Activated CD4-positive, alpha-beta T cell treated with anti-CD3 and anti-CD28 coated beads, Interleukin-2, amount 50 U/mL, for 4 hours (primary cell): Measurements from ENCODE around the gene UBE2J1.

ENCODE experiments used
- DNase-seq, 2 experiments: peaks; one replicate each; pipeline ENCODE4 v3.0.0-alpha.2; 2020

UBE2J1 gene

DNA sequence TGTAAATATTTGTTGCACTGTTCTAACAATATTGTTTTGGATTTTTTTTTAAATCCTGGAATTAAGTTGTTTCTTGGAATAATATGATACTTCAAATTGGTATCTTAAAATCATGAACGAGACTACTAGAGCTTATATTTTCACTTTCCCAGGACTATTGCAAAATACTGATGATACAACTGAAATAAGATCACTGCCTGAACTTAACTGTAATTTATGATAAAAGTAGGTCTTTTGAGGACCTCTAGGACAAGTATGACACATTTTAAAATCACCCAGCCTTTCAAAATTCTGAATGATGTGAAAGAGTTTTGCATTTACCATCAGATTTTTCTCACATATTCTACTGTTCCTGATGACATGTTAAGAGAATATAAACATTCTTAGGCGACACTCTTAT is 8.6 kb upstream of the UBE2J1 start:
- DNase-seq: no peak

DNA sequence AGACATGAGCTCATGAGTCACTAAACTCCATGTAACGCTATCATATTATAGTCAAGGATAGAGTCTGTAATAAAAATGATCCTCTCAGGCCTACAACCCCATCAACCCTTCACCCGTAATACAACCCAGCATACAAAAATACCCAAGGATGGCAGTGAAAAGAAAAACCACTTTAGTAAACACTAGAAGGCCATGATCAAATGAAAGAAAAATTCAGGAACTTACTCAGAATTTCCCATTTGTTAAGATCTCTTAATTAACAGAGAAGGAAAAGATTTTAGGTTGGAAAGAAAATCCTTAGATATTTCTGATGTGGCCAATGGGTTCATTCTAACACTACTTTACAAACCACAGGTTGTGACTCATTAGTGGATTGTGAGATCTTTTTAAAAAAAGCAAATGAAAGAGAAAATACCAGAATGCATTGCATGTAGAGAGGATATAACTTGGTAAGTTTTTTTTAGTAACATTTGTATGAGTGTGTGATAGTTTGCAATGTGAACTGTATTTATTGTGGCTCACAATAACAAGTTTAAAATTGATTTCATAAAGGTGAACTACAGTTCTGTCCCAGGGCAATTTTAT is 8.0 kb upstream of the UBE2J1 start:
- DNase-seq: no peak

DNA sequence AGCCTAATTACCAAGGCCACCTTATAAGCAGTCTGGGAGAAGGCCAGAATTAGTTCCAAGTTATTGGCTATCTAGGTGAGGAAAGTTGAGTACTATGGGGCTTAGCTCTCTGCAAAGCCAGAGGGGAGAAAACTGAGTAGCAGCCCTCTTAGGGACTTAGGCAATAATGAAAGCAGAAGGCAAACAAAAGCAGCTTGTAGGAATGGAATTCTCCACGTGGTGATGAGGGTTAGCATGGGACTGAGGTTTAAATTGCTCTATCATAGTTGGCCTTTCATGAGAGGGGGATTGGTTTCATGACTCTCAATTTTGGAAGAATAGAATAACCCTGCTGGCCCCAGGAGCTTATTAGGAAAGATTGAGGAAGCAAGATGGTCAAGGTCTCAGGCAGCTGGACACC is 7.0 kb upstream of the UBE2J1 start:
- no peak for DNase-seq

DNA sequence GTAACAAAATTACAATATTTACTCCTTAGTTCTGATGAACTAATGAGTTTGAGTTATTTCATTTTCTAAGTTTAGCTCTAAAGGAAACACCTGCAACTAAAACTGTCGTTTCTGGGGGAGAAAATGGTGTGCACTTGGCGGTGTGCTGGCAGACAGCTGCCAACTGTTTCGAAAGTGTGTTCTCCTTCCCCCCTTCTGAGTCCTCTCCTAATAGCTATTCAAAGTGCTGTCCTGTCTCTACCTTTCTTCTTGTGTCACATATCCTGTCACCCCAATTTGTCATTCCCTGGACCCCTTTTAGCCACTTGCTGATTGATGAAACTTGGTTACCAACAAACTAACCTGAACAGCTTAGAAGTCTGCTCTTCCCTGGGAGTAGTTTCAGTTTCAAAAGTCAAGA is 4.9 kb upstream of the UBE2J1 start:
- no peak for DNase-seq

DNA sequence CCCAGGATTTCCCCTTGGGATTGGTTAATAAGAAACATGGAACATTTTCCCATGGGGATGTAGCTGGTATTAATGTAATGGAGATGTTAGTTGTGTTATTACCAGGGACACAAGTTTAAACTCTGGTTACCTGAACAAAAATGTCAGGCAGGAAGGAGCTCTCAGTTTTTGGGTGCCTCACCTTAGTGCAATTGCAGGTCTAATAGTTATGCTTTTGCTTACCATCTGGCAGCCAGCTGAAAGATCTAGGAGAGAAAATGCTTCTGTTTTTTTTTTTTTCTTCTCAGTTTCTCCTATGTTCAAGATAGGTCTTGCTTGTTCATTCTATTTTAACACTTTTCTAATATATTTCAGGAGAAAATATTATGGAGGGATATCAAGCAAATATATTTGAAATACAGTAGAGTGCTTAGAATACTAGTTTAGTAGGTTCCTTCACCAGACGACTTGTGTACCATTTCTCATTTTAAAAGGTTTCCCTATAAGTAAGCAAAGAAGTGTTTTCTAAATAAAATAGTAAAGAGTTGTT is 4.2 kb upstream of the UBE2J1 start:
- DNase-seq: no peak

DNA sequence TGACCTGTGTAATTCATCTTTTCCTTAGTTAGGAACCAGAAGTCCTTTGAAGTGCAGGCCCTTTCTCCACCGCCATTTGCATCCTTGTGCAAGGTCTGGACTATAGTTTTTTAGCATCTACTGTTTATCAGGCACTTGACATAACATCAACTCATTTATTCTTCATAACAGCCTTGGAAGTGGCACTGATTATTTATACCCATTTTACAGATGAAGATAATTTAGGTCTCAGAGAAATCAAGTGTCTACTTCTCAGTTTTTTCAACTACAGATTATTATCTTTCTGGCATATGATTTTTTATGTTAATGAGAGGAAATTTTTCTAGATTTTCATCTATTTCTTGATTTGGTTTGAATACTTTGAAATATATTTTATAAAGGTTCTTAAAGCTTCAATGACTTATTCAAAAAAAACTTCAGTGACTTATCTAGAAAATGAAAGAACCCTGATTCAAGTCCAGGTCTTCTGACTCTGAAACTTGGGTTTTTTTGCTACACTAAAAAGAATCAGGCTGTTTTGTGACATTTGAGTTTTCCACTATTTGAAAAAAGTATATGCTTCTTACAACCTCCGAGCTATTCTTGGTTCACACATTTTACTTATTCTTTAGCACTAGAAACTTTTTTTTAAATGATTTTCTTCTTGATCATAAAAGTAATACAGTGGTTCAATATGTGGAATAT is 3.1 kb upstream of the UBE2J1 start:
- DNase-seq: no peak

DNA sequence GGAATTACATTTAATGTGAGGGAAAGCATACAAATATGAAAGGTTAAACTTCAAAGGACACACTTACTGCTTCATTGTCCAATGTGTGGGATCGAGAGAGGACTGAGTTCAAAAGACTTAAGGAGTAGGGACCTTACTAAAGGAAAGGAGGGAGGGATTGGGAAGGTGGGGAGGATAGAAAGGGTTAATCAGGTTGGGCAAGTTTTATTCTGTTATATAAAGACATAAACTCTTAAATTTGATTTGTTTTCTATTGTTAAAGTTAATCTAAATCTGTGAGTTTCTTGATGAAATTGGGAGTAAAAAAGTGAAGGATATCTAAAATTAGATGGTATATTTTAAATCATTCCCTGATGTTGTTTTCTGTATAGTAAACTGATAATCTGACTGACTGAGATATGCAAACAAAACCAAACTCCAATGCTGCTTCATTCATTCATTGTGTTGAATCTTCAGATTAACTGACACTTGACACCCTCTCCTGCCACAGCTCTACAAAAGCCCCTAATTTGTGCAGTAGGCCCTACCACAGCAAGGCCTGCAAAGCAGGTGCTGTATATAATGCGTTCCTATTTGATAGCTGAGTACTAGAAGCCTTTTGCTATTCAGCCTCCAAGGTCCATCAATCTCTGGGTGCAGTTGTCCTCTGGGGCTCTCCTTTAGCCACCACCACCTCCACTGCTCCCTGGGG is 1.3 kb upstream of the UBE2J1 start:
- DNase-seq: no peak

DNA sequence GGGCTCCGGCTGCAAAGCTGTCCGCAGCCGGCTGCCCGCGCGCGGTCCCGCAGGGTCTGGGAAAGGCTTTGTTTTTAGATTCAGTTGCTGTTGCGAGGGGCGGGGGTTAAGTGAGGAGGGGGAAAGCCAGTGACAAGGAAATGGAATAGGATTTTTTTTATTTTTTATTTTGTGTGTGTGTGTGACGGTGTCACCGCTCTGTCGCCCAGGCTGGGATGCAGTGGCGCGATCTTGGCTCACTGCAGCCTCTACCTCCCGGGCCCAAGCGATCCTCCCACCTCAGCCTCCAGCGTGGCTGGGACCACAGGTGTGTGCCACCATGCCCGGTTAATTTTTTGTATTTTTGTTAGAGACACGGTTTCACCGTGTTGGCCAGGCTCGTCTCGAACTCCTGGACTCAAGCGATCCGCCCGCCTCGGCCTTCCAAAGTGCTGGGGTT is 615 bp upstream of the UBE2J1 start:
- no peak for DNase-seq

DNA sequence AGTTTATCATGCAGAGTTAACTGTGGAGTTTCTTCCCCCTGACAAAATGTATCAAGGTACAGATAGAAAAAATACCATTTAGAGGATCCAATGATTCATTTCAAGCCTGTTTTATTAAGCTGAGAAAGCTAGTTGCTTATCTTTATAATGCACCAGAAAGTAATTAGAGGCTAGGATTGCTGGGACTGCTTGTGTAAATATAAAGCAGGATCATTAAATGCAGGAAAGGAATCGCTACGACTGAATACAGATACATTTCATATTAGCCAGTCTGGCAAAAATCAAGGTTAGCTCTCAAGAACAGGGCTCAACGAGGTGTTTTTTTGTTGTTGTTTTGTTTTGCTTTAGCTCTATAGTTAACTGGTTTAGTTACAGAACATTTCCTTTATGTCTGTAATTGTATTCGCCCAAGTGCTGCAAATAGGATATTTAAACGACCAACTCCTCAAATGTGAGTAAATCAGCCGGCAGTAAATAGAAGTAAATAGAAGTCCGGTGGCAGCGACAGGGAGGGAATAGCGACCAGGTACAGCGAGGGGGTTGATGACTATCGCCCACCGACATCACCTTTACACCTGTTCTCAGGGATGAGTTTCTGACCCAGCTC is 748 bp downstream of the UBE2J1 start:
- DNase-seq: no peak

DNA sequence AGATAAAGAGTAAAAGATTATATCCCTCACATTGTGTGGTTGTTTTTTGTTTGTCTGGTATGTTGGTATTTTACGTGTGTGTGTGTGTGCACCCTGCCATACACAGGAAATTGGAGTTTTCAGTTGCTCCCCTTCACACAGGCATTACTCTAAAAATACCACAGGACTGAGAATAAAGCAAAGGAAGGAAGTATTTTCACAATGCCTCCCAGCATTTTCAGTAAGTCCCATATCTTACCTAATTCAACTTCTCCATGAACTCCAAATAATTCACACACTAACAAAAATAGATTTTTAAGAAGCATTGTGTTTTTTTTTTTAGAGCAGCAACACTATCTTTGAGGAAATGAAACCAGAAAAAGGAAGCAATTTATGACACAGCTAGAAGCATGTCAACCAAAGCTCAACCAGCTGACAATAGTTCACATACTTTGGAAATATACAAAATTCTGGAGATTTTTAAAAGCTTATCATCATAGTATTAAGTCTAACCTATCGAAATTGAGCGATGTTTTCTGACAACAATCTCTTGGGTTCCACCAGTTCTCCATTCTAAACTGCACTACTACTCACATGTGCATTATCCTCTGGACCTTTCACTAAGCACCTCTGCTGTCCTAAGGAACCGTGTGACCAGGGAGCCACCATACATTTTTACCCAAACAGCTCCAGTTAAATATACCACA is 2.1 kb downstream of the UBE2J1 start:
- DNase-seq: no peak

DNA sequence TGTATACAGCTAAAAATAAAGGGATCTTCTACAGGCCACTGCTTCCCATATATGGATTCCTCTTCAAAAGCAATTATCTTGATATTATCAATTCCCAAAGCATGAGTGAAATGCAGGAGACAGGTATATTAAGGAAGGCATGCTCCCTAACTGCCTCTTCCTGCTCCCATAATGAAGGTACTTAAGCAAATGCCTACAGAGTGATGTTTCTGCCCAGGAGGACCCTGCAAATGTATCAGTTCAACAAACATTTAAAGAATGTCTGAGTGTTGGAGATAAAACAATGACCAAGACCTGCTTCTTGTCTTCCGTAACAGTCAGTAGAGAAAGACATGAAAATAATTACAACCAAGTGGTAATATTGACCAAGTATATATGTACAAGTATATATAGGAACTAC is 4.2 kb downstream of the UBE2J1 start:
- no peak for DNase-seq

DNA sequence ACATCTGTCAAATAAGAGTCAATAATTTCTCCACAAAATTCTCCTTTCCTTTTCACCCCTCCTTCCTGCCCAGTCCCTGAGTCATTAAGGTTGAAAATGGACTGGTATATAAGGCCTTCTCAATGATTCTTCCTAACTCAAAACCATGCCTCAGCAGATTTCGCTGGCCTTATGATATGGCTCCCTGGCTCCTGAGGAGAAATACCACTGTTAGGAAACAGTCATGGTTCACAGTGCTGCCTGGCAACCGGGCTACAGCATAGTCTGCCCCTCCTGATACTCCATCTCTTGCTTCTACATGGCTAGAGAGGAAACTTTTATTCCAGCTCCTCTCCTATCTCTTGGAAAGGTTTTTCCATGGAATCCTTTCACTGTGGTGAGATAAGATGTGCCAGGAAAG is 4.7 kb downstream of the UBE2J1 start:
- DNase-seq: no peak

DNA sequence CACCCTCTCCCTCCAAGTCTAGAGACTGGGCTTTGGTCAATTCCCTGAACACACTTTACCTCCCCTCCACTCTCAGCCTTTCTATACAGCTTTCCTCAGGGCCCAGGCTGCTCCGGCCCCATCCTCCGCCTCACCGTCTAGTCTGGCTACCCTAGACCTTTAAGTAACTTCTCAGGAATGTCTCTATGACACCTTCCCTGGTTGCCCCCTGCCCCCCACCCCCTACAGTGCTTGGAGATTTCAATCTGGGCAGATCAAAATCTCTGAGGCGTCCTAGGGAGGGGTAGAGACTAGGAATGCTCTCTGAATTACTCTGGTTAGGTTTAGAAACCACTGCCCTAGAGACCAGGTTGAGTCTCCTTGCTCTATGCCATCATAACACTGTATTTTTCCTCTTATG is 6.1 kb downstream of the UBE2J1 start:
- no peak for DNase-seq

DNA sequence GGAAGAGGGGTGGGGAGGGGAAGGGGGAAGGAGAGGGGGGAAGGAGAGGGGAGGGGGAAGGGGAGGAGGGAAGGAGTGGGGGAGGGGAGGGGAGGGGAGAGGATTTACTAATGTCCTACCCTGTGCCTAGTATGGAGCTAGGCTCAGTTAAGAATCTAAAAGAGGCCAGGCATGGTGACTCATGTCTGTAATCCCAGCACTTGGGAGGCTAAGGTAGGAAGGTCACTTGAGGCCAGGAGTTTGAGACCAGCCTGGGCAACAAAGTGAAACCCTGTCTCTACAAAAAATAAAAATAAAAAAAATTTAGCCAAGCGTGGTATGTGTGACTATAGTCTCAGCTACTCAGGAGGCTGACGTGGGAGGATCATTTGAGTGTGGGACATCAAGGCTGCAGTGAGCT is 13.0 kb downstream of the UBE2J1 start:
- DNase-seq: no peak

DNA sequence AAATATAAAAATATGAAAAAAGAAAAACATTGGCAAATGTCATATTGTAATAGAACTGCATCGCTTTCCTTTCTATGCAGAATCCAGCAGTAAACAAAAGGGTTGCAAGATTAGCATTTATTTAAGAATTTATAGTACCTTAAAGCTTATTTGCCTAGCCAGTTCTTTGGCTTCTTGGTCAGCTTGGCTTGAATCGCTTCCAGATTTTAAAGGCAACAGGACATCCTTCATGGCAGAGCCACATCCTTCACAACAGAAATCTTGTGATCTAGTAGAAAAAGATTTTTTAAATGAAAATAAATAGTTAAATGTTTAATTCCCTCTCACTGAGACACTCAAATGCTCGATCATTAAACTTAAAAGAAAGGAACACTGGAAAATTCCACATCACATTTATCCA is 17.4 kb downstream of the UBE2J1 start:
- DNase-seq: no peak

DNA sequence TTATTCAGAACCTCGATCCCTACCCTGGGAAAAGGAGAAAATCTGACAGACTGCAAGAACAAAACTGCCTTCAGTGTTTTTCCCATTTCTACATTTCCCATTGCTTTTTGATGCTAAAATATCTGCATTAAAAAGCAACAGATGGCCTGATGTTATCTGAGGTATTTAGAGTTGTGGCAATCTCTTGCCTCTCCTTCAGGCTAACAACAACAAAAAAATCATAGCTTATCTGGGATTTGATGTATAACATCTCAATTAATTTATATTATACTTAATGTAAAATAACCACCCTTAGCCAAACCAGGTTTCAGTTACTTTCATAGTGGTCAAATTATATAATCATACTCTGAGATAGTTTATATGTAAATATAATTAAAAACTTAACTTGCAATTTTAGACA is 21.6 kb downstream of the UBE2J1 start:
- no peak for DNase-seq

DNA sequence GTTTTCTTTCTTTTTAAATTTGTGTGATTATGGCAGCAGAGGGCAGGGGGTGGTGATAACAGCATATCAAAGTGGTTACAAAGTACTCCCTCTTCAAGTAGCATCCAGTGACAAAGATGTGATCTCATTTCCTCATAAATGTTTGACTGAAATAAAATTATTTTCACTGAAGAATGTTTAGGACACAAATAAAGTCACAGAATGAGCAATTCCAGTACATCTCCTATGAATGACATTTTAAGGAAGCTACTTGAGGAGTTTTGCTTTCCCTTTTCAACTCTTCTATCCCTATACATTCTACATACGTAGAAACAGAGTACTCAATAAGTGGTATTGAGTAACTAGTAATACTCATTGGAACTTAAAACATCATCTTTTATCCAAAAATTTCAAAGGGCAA is 23.5 kb downstream of the UBE2J1 start:
- DNase-seq: no peak

DNA sequence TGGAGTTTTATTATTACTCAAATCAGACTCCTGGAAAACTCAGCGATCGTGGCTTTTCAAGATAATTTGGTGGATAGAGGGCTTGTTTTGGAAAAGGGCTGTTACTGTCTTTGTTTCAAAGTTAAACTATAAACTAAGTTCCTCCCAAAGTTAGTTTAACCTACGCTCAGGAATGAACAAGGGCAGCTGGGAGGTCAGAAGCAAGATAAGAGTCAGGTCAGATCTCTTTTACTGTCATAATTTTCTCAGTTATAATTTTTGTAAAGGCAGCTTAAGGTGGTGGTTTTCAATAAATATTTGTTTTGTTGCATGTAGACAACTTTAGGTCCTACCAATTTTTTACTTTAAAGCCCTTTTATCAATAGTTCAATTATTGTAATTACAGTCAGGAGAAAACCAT is 28.2 kb downstream of the UBE2J1 start:
- no peak for DNase-seq

DNA sequence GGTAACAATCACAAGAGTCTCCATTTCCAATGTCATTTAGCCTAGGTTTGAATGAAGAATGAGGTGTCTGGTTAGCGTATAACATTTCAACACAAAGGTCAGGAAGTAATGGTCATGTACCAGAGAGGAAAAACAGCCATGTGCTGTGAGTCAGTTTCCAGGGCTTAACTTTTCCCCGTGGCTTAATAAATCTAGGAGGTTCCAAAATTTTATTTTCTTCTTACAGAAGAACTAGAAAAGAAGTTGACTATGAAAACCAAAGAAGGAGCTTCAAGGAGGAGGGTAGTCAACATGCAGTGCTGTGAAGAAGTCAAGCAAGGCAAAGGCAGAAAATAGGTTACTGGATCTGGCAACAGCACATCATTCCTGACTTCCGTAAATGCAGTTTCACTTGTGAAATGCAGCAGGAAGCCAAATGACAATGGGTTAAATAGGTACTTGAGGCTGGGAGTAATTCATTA is 29.0 kb downstream of the UBE2J1 start:
- no peak for DNase-seq

DNA sequence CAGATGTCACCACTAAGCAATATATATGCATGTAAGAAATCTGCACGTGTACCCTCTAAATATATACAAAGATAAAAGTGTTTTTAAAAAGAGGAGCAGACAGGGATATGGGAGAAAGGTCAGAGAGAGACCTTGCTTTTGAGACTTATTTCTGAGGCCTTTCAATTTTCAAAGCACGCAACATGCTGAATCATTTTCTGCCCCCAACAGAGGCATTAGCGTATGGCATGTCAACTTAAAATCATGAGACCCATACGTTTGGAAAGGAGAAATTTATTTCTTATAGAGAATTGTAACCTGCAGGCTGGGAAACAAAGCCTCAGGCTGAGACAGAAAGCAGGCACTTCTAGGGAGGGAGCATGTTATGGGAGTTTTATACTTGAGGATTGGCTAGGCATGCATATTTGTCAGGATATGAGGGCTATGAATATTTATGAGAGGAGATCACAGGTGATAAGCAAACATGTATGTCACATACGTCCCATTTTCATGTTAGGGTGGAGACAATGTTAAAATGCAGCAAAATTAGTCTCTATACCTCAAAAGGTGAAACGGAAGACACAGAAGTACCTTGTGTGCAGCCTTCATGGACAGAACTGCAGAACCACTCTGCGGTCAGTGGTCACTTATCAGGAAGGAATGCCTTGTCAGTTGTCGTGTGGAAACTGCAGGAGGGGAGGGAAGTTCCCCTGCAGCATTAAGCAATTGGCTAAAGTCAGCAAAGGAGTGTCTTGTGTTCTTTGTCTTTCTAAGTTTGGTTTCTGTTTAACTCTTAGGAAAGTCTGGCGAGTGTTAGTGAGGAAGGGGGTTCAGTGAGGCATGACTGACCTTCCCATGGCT is 31.2 kb downstream of the UBE2J1 start:
- no peak for DNase-seq

DNA sequence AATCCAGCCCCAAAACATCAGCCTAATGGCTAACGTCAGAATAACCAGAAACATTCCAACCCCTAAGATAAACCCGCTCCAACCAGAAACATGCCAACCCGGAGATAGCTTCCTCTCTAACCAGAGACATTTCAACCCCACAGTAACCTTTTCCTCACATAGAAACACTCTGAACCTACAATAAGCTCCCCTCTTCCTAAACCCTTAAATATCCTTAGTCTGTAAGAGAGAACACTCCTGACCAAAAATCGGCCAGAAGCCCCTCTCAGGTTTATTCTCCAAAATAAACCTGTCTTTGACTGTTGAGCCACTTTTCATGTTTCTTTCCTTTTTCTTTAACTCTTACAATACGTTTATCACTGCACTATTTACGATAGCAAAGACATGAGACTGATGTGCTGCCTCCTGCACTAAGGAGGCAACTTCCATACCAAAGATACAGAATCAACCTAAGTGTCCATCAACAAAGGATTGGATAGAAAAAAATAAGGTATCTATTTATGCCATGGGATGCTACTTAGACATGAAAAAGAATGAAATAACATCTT is 32.4 kb downstream of the UBE2J1 start:
- no peak for DNase-seq

DNA sequence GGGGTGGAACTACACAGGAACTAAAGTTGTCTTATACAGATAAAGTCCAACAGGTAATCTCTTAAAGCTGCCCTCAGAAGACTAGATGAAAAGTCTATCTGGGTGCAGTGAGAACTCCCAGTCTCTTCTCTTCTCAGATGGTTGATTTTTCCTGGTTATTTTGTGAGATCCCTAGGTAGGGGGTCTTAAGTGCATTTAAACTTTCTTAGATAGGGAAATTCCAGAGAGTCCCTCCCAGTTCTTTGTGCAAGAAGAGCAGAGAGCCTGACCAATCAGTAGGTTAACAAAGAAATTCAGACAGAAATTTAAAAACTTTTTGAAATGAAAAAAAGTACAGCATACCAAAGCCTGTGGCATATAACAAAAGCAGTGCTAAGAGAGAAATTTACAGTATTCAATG is 35.5 kb downstream of the UBE2J1 start:
- DNase-seq: no peak
